Activated CD8-positive, alpha-beta memory T cell treated with anti-CD3 and anti-CD28 coated beads for 4 hours (primary cell): ENCODE results near the gene USP6NL.

Experiments
- DNase-seq, 2 donors: peaks; one replicate each; pipeline ENCODE4 v3.0.0-alpha.2; 2020; ENCODE audit warnings: low read depth in 2 of 2

USP6NL gene

GRCh38 chr10:11480687-11481086 is 130.8 kb downstream of the USP6NL start:
- DNase-seq, result no peak

GRCh38 chr10:11479300-11479699 is 132.2 kb downstream of the USP6NL start:
- DNase-seq, result no peak

GRCh38 chr10:11478807-11479206 is 132.6 kb downstream of the USP6NL start:
- DNase-seq, result no peak

GRCh38 chr10:11475831-11476434 is 135.5 kb downstream of the USP6NL start:
- no peak for DNase-seq

- DNase-seq, result no peak
These were observed 138.2 kb downstream of the USP6NL start for GRCh38 chr10:11473128-11473760.

- peak; percentile 46 to 48 for DNase-seq
These were observed 139.2 kb downstream of the USP6NL start for GRCh38 chr10:11472158-11472753.

- DNase-seq, result no peak
These were observed 141.7 kb downstream of the USP6NL start for GRCh38 chr10:11469575-11470391.

- no peak for DNase-seq
These were observed 143.2 kb downstream of the USP6NL start for GRCh38 chr10:11468126-11468742.

- no peak for DNase-seq
These were observed 146.0 kb downstream of the USP6NL start for GRCh38 chr10:11465406-11465805.

GRCh38 chr10:11463111-11463510 is 148.3 kb downstream of the USP6NL start:
- no peak for DNase-seq

GRCh38 chr10:11462071-11462470 is 149.4 kb downstream of the USP6NL start:
- no peak for DNase-seq

GRCh38 chr10:11457336-11457735 is 154.1 kb downstream of the USP6NL start:
- DNase-seq, result no peak

GRCh38 chr10:11454958-11455566 is 156.4 kb downstream of the USP6NL start:
- DNase-seq, result no peak

GRCh38 chr10:11454160-11454559 is 157.3 kb downstream of the USP6NL start:
- DNase-seq, result no peak

- DNase-seq, result no peak
These were observed 159.7 kb downstream of the USP6NL start for GRCh38 chr10:11451640-11452260.

- no peak for DNase-seq
These were observed 161.0 kb downstream of the USP6NL start for GRCh38 chr10:11450427-11450826.

- DNase-seq, result no peak
These were observed 161.7 kb downstream of the USP6NL start for GRCh38 chr10:11449761-11450160.

GRCh38 chr10:11448545-11449244 is 162.8 kb downstream of the USP6NL start:
- no peak for DNase-seq

- DNase-seq, result no peak
These were observed 163.3 kb downstream of the USP6NL start for GRCh38 chr10:11448190-11448544.

- DNase-seq, result no peak
These were observed 163.9 kb downstream of the USP6NL start for GRCh38 chr10:11447586-11447985.

- no peak for DNase-seq
These were observed 164.6 kb downstream of the USP6NL start for GRCh38 chr10:11446864-11447263.
